HG02678 (cell line): ENCODE results near the gene CLMP.

ENCODE experiments used
- ATAC-seq: cut with Tn5 transposase; IDR thresholded peaks from one replicate; pipeline ENCODE4 v1.9.1; 2021; ENCODE audit warnings: mild to moderate bottlenecking, moderate library complexity; ENCODE audit not compliant: unreplicated experiment

Gene CLMP

GRCh38 chr11:123195188-123196059 is at the start of gene CLMP:
Gene CLMP (minus strand): TSS chr11:123195248. CDS start chr11:123194940, 308 bp downstream.
- no peak for ATAC-seq

DNA sequence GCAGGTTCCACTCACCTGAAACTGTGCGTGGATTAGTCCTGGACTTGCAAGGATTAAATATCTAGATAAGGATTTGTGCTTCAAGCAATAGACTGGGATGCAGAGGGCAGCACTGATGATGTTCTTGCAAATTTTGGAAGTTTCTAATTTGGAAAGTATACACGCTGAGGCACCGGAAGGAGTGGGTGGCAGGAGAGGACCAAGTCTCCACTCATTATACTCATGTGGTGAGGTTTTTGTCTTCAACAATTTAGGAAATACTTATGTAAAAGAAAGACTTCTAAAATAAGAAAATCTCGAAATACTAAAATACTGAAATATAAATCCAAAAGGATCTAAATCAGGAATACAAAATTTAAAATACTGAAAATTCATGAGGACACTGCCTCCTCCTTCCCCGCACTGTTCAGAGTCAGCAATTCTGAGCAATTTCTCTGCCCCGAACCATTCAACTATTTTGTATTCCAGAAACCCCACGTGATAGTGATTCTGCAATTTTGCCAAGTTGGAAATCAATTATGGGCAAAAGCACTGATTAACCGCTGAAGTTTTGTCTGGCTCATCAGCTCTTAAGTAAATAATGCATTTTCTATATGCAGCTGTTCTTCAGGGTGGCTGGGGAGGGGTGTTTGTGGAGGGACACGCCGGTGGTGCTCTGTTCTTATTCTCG is 47.0 kb upstream of the CLMP start:
- no peak for ATAC-seq

DNA sequence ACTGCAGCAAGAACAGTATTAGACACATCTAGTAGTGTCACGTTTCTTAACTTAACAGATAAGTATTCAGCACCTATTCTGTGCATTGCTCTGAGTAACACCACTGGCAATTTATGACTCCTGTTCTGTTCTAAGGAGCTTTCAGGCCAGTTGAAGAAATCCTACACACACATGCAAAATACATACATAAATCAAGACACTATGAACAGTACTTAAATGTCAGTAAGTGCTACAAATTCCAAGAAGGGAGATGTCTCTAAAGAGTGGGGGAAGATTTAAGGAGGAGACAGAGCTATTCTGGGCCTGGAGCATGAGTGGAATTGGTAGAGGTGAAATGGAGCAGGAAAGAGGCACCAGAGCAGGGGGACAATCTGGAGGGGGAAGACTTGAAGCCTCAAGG is 46.2 kb upstream of the CLMP start:
- ATAC-seq = no peak

DNA sequence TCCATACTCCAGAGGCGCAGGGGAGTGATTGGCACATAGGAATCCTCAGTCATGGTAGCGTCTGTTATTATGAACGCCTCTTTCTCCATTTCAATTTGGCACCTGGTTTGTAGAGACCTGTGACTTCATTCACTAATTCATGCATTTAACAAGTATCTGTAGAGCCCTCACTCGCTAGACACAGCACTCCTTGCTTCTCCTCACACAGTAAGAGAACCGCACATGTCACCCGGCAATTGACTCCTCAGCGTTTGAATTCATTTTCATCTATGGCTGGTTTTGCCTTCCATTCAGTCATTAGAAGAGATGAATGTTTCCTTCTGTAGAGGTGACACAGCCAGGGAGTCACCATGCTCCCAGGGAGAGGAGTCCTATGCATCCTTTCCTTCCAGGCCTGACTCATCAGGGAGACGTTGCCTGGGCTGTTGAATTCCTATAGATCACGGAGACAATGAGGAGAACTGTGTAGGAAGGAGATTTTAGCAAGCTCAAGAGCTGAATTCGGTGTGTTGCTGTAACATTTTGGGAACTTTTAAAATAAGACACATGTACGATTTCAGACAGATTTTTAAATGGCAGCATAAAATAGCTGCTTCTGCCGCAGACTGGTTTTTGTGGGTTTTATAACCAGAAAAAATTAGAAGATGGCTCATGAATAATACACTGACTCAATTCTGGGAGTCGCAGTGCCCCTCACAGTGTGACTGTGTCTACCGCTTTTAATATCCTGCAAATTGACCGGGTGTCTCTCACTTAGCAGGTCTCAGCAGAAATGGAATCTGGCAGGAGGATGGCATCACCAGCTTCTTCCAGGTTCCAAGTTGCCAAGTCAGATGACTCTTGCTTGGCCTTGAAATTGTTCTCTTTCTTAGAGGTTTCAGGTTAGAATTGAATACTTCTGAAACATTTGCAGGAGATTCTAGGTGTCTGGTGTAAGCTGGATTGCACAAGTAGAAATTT is 44.4 kb upstream of the CLMP start:
- no peak for ATAC-seq

DNA sequence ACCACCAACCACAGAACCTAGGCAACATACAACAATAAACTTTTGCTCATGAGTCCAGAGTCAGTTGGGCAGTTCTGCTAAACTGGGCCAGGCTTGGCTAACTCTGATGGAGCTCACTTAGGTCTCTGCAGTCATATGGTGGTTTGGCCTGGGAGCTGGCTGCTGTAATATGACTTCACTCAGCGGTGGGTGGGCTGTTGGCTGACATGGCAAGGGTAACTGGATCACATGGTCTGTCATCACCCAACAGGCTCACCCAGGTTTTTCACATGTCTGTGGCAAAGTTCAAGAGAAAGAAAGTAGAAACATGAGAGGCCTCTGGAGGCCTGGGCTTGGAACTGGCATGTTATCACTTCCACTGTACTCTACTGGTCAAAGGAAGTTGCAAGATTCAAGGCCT is 43.2 kb upstream of the CLMP start:
- ATAC-seq = no peak

GRCh38 chr11:123236879-123237278 is 41.8 kb upstream of the CLMP start:
- ATAC-seq = no peak

DNA sequence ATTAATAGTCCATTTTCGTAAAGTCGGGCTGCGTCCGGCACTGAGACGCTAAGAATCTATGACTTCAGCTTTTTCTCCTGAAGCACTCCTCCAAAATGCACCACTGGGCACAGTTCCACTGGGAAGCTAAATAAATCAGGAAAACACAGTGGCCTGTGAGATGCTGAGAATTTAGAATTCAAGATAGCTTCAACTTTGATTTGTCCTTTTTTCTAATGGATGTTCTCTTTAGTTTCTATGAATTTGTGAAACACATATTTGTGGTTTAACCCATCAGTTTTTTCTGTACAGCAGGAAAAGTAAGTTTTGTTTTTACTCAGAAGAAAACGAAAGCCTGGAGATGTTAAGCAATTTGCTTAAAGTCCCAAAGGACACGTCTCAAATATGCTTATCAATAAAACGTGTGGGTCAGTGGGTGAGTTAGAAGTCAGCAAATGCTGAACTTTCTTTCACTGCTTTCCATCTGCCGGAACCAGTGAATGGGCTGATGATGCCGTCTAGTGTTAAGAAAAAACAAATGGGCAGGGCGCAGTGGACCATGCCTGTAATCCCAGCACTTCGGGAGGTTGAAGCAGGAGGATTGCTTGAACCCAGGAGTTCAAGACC is 40.7 kb upstream of the CLMP start:
- no peak for ATAC-seq

DNA sequence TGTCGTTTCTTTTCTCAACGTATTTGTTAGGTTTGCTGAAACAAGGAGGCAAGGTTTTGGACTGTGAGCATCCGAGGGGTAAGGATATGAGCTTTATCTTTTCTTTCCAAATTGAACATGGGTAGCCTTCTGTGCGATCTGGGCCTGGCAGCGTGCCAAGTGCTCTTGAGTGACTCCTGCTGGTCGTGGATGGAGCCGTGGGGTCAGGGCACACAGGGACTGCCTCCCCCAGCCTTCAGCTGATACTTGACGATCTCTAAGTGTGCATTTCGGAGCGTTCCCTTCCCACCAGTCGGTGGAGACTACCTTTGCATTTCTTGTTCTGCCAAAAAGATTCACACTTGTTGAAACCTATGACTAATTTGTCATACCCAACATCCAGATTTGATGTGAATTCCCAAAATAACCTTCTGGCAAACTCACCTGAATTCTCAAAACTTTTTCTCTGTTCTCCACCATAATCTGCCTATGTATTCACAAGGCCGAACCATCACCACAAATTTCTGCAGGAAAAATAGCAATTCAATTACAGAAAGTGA is 40.1 kb upstream of the CLMP start:
- no peak for ATAC-seq

GRCh38 chr11:123233975-123234334 is 38.9 kb upstream of the CLMP start:
- no peak for ATAC-seq

GRCh38 chr11:123233280-123233974 is 38.4 kb upstream of the CLMP start:
- ATAC-seq = peak; percentile 96

DNA sequence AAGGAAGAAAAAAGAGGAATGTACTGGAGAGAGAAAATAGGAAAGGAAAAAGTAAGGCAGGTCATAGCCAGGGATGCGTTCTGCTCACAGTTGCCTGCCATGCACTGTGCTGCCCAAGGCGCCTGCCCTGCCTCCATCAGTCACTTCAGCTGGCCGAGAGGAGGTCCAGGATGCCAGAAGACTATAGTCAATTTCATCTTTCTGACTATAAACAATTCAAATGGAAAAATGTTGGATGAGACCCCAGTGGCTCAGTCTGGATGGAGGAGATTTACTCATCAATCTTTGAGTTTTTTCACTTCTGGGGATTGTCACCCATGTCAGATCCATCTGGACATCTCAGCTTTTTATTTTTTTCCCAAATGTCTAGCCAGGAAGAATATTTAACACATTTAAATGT is 36.7 kb upstream of the CLMP start:
- ATAC-seq = no peak

DNA sequence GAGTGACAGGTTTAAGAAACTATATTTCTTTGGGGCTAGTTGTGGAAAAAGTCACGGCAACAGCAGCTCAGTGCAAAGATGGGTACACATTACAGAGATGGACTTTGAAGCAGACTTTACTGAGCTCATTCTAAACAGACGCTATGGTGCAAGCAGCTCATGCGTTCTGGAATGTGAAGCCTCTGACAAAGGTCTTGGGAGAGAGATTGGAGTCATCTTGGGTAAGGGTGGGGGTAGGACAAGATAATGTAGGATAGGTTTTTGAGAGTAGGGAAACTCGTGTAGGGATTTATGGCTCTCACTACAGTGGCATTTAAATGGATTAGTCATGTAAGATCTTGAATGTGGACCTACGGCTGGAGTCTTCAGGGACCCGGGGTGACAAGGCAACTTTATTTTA is 36.2 kb upstream of the CLMP start:
- no peak for ATAC-seq

DNA sequence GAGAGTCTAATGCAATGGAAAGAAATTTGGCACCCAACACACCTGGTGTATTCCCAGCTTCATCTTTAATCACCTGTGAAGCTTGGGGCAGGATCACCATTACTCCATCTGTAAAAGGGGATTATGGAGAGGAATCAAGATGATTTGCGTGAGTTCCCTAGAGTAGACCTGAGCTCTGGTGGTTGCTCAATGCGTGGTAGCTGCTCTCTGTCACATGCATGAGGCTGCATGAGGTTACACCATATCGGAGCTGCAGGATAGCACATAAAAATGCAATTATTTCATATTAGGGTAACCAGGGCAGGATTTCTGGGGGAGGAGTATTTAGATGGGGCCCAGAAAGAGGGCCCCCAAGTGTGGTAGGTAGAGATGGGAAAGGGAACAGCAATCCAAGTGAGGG is 35.3 kb upstream of the CLMP start:
- no peak for ATAC-seq

GRCh38 chr11:123228496-123229163 is 33.6 kb upstream of the CLMP start:
- ATAC-seq = no peak

DNA sequence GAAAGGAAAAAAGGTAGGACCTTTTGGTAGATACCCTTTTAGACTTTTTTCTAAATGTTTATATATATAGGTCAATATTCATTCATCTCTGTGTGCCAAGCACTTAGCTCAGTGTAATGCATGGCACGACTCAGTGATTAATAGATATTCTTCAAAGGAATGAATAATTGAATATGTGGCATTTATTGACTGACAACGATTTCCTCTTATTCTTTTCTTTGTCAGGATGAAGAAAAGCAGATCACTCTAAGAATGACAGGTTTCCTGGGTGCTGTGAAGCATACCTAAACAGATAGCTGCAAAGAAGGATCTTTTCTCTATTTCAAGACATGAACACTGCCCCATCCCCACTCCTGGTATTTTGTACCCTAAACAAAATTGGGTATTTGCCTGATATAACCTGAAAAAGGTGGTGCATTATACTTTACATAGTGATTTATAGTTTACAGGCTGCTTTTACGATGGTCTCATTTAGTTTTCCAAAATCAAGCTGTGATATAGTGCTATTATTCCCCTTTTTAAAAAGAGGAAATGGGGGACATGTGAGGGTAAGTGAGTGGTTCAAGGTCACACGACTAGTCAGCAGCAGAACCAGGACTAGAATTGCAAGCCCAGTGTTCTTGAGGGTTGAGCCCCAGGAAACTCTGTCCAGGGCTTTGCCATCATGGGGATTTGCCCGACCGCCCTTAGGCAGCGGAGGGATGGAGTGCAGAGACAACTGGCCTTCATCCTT is 32.9 kb upstream of the CLMP start:
- no peak for ATAC-seq

DNA sequence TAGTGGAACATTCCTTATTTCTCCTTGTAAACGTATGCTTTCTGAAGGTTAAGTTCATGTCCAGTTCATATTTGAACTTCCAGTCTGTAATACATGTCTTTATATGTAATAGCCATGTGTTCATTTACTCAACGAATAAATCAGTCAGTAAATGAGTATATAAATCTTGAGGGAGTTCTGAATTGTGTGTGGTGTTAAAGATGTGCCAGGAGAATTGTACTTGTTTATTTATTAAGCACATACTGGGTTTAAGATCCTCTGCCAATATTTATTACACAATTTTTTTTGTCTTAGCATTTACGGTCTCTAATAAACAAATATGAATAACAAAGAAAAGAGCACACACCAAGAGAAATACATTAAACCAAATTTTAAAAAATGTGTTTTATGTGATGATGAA is 26.5 kb upstream of the CLMP start:
- no peak for ATAC-seq

- ATAC-seq = no peak
Observed at GRCh38 chr11:123221096-123221561, 26.1 kb upstream of the CLMP start.

- no peak for ATAC-seq
Observed at GRCh38 chr11:123219066-123219690, 24.1 kb upstream of the CLMP start.
